Breast epithelium (tissue), 3 donors: ENCODE results near the gene SOX18.
"Not testable (repeated sequence)": the region's sequence is repeated elsewhere in the genome, so short reads cannot be mapped to it uniquely, and the experiment has no call there.

Experiments used
- POLR2A ChIP-seq: fragments of 450-650 bp; IDR thresholded peaks from one replicate; pipeline ENCODE4 v1.6.1; 2016; ENCODE audit warnings: antibody characterized with exemption, mild to moderate bottlenecking, moderate library complexity
- TF ChIP-seq, protein P1 (sequence below), 3 donors: fragments of 450-650 bp; IDR thresholded peaks; one replicate each; pipeline ENCODE4 v1.5.1; 2016 to 2017; ENCODE audit warnings: antibody characterized with exemption in 3 of 3, mild to moderate bottlenecking in 3 of 3, moderate library complexity in 3 of 3

- TF ChIP-seq POLR2A: not testable (repeated sequence)
- TF ChIP-seq, protein P1, sequence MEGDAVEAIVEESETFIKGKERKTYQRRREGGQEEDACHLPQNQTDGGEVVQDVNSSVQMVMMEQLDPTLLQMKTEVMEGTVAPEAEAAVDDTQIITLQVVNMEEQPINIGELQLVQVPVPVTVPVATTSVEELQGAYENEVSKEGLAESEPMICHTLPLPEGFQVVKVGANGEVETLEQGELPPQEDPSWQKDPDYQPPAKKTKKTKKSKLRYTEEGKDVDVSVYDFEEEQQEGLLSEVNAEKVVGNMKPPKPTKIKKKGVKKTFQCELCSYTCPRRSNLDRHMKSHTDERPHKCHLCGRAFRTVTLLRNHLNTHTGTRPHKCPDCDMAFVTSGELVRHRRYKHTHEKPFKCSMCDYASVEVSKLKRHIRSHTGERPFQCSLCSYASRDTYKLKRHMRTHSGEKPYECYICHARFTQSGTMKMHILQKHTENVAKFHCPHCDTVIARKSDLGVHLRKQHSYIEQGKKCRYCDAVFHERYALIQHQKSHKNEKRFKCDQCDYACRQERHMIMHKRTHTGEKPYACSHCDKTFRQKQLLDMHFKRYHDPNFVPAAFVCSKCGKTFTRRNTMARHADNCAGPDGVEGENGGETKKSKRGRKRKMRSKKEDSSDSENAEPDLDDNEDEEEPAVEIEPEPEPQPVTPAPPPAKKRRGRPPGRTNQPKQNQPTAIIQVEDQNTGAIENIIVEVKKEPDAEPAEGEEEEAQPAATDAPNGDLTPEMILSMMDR (IDR thresholded peaks at IDR 0.05): not testable (repeated sequence)
Measured at GRCh38 chr20:64088586-64088985, 39.1 kb upstream of the SOX18 start.
